ENCODE measurements around the gene CEBPE. TPM values are rescaled to one million over a fixed set of nuclear protein-coding genes. Genes with fewer than 3 reads are reported as not detected.

The CEBPE gene
- total RNA-seq, 4 donors from 2014 or later = not detected

DNA sequence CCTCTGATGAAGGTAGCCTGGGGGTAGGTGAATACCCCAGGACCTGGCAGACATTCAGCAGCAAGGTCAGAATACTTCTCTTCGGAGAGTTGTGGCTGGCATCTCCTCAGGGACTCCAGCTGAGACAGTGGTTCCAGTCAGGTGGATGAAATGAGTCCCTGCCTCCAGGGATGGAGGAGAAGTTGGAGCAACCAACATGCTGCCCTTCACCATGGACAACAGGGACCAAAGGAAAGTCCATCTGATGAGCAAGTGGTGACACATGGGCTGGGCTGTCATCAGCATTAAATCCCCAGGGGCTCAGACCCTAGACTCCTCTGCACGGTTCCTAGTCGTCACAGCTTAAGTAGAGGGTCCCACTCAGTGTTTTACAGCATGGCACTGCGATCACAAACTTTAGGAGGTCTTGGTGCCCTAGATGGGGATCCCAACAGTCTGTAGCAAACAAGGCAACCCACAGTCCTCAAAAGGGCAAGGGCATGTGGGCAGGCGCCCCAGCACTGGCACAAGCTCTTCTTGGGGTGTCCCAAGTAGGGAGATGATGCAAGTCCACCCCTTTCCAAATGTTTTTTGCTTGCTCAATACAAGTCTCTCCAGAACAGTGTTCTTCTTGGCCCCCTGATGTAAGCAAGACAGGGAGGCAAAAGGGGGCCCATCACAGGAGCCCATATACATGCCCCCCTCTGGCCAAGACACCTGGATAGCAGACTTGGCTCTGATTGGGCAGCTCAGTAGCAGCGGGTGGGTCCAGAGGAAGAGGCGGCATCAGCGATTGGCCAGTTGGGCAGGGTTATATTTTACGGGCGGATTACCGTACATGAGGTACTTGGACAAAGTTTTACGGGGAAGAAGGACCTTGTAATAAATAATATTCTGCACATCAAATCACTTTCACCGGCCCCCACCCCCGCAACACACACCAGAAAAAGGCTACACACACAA, 50.9 kb downstream of the CEBPE start:
- no peak overlapping the region for H3K4me3 ChIP-seq (ENCODE audit: low read depth, poor library complexity, severe bottlenecking)
- 74 to 75% methylated on average over 14 of the region's 14 CpGs for WGBS, 2 donors
- no peak for DNase-seq (ENCODE audit: low spot score in 2 of 2)
- intact Hi-C loops (cut with DNase I; ENCODE audit: low total_unique reads) = no loop called here
- TF ChIP-seq POLR2A (IDR thresholded peaks at IDR 0.05) = no peak
- TF ChIP-seq, protein P1, sequence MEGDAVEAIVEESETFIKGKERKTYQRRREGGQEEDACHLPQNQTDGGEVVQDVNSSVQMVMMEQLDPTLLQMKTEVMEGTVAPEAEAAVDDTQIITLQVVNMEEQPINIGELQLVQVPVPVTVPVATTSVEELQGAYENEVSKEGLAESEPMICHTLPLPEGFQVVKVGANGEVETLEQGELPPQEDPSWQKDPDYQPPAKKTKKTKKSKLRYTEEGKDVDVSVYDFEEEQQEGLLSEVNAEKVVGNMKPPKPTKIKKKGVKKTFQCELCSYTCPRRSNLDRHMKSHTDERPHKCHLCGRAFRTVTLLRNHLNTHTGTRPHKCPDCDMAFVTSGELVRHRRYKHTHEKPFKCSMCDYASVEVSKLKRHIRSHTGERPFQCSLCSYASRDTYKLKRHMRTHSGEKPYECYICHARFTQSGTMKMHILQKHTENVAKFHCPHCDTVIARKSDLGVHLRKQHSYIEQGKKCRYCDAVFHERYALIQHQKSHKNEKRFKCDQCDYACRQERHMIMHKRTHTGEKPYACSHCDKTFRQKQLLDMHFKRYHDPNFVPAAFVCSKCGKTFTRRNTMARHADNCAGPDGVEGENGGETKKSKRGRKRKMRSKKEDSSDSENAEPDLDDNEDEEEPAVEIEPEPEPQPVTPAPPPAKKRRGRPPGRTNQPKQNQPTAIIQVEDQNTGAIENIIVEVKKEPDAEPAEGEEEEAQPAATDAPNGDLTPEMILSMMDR (IDR thresholded peaks at IDR 0.05) = no peak

Other genes starting within 250 kb of the CEBPE start
- 100 to 1,000 TPM; 148 to 209 (median 167) TPM for gene LRP10, start 247.5 kb downstream of the CEBPE start, total RNA-seq
- gene REM2, start 236.0 kb downstream of the CEBPE start, total RNA-seq = 1 to 10 TPM in 2 of 4 donors, under 1 TPM in 2; 0.52 to 2.5 (median 1.5) TPM
- 100 to 1,000 TPM in 2 of 4 donors, 10 to 100 TPM in 2; 71.2 to 202 (median 105) TPM for gene RBM23, start 200.1 kb downstream of the CEBPE start, total RNA-seq
- 10 to 100 TPM; 42.9 to 53.2 (median 48.3) TPM for gene PRMT5, start 189.9 kb downstream of the CEBPE start, total RNA-seq
- gene HAUS4, start 162.2 kb downstream of the CEBPE start, total RNA-seq = 10 to 100 TPM; 52.3 to 74.4 (median 61.9) TPM
- 10 to 100 TPM; 66.2 to 98.4 (median 74.8) TPM for gene AJUBA, start 136.7 kb downstream of the CEBPE start, total RNA-seq
- 10 to 100 TPM; 16.9 to 29.6 (median 23.2) TPM for gene C14orf93, start 109.1 kb downstream of the CEBPE start, total RNA-seq
- gene PSMB5, start 84.4 kb downstream of the CEBPE start, total RNA-seq = 100 to 1,000 TPM in 2 of 4 donors, 10 to 100 TPM in 2; 70.6 to 148 (median 116) TPM
- not detected for gene PSMB11, start 77.0 kb downstream of the CEBPE start, total RNA-seq
- 1 to 10 TPM; 3.0 to 4.9 (median 3.9) TPM for gene CDH24, start 61.7 kb downstream of the CEBPE start, total RNA-seq
- gene ACIN1, start 24.1 kb downstream of the CEBPE start, total RNA-seq = 10 to 100 TPM; 52.7 to 97.5 (median 79.8) TPM
- 10 to 100 TPM; 14.5 to 29.8 (median 19.7) TPM for gene C14orf119, start 23.8 kb downstream of the CEBPE start, total RNA-seq
- not detected for gene CIROP, start 14.3 kb downstream of the CEBPE start, total RNA-seq
- 10 to 100 TPM; 32.4 to 67.4 (median 42.9) TPM for gene SLC7A8, start 64.4 kb upstream of the CEBPE start, total RNA-seq
- gene RNF212B, start 118.7 kb upstream of the CEBPE start, total RNA-seq = under 1 TPM in 1 of 4 donors, not detected in 3; 0.59 TPM
- 1 to 10 TPM; 5.3 to 9.7 (median 8.5) TPM for gene HOMEZ, start 166.9 kb upstream of the CEBPE start, total RNA-seq
- 10 to 100 TPM in 1 of 4 donors, 1 to 10 TPM in 3; 7.9 to 14.4 (median 8.6) TPM for gene PPP1R3E, start 183.6 kb upstream of the CEBPE start, total RNA-seq
- 10 to 100 TPM; 41.5 to 72.2 (median 68.3) TPM for gene BCL2L2, start 187.6 kb upstream of the CEBPE start, total RNA-seq
- 10 to 100 TPM; 25.5 to 65.8 (median 39.9) TPM for gene PABPN1, start 202.2 kb upstream of the CEBPE start, total RNA-seq
- 10 to 100 TPM; 16.1 to 33.0 (median 17.9) TPM for gene SLC22A17, start 233.6 kb upstream of the CEBPE start, total RNA-seq
- 10 to 100 TPM; 38.7 to 73.2 (median 53.5) TPM for gene EFS, start 245.9 kb upstream of the CEBPE start, total RNA-seq